AG04450 (cell line): Measurements from ENCODE around the gene VANGL2. TPM values are rescaled to one million over a fixed set of nuclear protein-coding genes. Genes with fewer than 3 reads are reported as not detected.

Experiments used
- CTCF ChIA-PET: fragments of 300-600, 350-600 bp; formaldehyde crosslinking; extraction: SDS; loops from one replicate; lab custom pipeline; 2022; ENCODE audit warnings: antibody characterized with exemption, inconsistent platforms; lab: Charles Lee
- POLR2A ChIA-PET: fragments of 350-600 bp; formaldehyde crosslinking; extraction: SDS; loops from one replicate; lab custom pipeline; 2021; ENCODE audit warnings: antibody characterized with exemption, inconsistent platforms; lab: Yijun Ruan, JAX
- DNase-seq: peaks from one replicate; pipeline ENCODE4 v3.0.0-alpha.2; 2011; ENCODE audit warnings: low read depth, low spot score
- H3K27ac ChIP-seq: one replicate; pipeline ENCODE4 v1.5.1; 2012; ENCODE audit warnings: low read depth, low read length, control low read depth
- H3K27me3 ChIP-seq: one replicate; pipeline ENCODE4 v1.6.0; 2012; ENCODE audit warnings: low read length; ENCODE audit not compliant: control insufficient read depth, insufficient read depth
- H3K4me3 ChIP-seq: 2 replicates; pipeline ENCODE4 v1.5.1; 2011; ENCODE audit warnings: mild to moderate bottlenecking, low read depth, low read length, control low read depth
- H3K9me3 ChIP-seq: 2 replicates; pipeline ENCODE4 v1.5.1; 2012; ENCODE audit warnings: low read length; ENCODE audit not compliant: control insufficient read depth, insufficient read depth
- CTCF ChIP-seq: IDR thresholded peaks from 2 replicates; pipeline ENCODE4 v1.5.1; 2011; ENCODE audit warnings: low read depth, low read length, control low read depth, inconsistent platforms
- polyA plus RNA-seq: library from polyadenylated mRNA; depleted of rRNA; stranded (reverse); fragments of >200 nt; gene quantifications from 2 replicates; pipeline ENCODE4 v1.2.3, GENCODE V29; 2011

The VANGL2 gene
- polyA plus RNA-seq, 1 experiment: 3.4 TPM

GRCh38 chr1:160371756-160372155 is 28.6 kb upstream of the VANGL2 start:
- ChIA-PET CTCF (interaction anchor here (2.2 kb wide), 1 partner anchor 286 kb away, joined by 5 read pairs; no protein-coding TSS in a partner anchor), POLR2A (no interaction called here)
- H3K4me3 ChIP-seq: no peak overlapping the region
- no peak for TF ChIP-seq CTCF
- no peaks in the 10 kb centered on the region for H3K9me3 ChIP-seq
- no peak for DNase-seq
- no peak overlapping the region for H3K27ac ChIP-seq
- H3K27me3 ChIP-seq: peaks cover 8% of the 10 kb centered on the region

GRCh38 chr1:160373696-160374095 is 26.7 kb upstream of the VANGL2 start:
- Histone ChIP-seq H3K9me3 (no peaks in the 10 kb centered on the region), H3K27me3 (peaks cover 5% of the 10 kb centered on the region), H3K27ac (no peak overlapping the region), H3K4me3 (no peak overlapping the region)
- CTCF ChIA-PET: interaction anchor here (2.1 to 5.6 kb wide), 2 partner anchors 19 to 288 kb away, joined by 9 to 49 read pairs; no protein-coding TSS in a partner anchor
- TF ChIP-seq CTCF: no peak
- POLR2A ChIA-PET: no interaction called here
- DNase-seq: no peak

DNA sequence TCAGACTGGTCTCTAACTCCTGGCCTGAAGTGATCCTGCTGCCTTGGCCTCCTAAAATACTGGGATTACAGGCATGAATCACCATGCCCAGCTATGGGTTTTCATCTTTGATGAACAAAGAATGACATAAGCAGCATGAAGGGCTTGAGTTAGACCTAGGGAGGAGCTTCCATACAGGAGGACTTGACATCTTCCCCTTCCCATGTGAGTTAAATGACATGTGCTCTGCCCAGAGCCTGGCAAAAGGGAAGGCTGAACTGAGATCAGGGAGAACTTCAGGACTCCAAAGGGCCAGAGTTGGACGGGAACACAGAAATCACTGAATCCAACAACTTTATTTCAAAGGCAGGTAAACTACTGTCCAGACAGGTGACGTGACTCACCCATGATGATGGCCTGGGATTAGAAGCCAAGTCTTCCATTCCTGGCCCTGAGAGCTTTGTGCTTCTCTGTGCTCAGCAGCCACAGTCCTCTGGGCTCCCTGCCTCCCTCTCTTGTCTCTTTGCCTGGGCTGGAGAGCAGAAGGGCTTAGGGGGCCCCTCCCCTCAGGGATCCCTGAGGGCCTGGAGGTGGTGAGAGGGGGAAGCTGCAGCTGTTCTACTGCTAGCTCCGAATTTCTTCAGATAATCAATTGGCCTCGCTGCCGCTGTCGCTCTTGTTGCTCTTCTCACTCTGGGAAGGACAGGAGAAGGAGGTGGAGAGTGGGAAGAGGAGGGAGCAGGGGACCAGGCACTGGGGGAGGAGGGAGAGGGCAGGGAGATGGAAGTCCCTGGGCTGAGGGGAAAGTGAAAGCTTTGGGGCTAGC is 25.9 kb upstream of the VANGL2 start:
- POLR2A ChIA-PET: no interaction called here
- Histone ChIP-seq H3K27me3 (peaks cover 2% of the 10 kb centered on the region), H3K27ac (no peak overlapping the region), H3K4me3 (no peak overlapping the region), H3K9me3 (no peaks in the 10 kb centered on the region)
- CTCF ChIA-PET: interaction anchor here (0.6 to 5.8 kb wide), 6 partner anchors 20 to 324 kb away, joined by 3 to 74 read pairs (median 24); no protein-coding TSS in a partner anchor
- no peak for TF ChIP-seq CTCF
- DNase-seq: no peak

GRCh38 chr1:160375788-160376524 is 24.4 kb upstream of the VANGL2 start:
- ChIA-PET POLR2A (no interaction called here), CTCF (interaction anchor here (0.5 to 5.8 kb wide), 32 partner anchors 8 to 1244 kb away, joined by 3 to 74 read pairs (median 4); partner anchors contain the start of genes IGSF8, KCNJ9 and NHLH1)
- H3K9me3 ChIP-seq: no peaks in the 10 kb centered on the region
- no peak for DNase-seq
- H3K27ac ChIP-seq: no peak overlapping the region
- no peak overlapping the region for H3K4me3 ChIP-seq
- TF ChIP-seq CTCF: no peak
- peaks cover 2% of the 10 kb centered on the region for H3K27me3 ChIP-seq
